GM12865 (cell line): ENCODE results near the gene ZMYND10.

Source experiments
- DNase-seq: peaks from one replicate; pipeline ENCODE4 v3.0.0; 2010; ENCODE audit warnings: low read depth
- H3K4me3 ChIP-seq: 2 replicates; pipeline ENCODE4 v1.5.1; 2011; ENCODE audit warnings: mild to moderate bottlenecking, low read depth, low read length, control low read depth
- TF ChIP-seq, protein P1 (sequence below): IDR thresholded peaks from 2 replicates; pipeline ENCODE4 v1.5.1; 2011; ENCODE audit warnings: low read length, control low read depth, low read depth, inconsistent platforms; ENCODE audit not compliant: insufficient read depth; ENCODE audit errors: missing control alignments

Gene ZMYND10

DNA sequence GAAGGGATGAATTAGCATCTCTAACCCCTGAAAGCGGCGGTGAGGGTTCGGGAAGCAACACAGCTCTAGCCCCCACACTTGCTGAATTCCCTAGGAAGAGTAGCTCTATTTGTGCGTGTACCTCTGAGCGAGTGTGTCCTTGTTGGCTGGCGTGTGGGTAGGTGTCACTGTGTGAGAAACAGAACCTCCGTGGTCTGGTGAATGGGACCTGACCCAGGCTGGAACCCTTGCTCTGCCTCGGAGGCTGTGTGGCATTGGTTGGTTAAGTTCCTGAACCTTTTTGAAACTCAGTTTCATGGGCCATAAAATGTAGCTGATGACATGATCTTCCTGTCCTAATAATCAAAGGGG lies 14.2 kb upstream of the ZMYND10 start:
- TF ChIP-seq, protein P1, sequence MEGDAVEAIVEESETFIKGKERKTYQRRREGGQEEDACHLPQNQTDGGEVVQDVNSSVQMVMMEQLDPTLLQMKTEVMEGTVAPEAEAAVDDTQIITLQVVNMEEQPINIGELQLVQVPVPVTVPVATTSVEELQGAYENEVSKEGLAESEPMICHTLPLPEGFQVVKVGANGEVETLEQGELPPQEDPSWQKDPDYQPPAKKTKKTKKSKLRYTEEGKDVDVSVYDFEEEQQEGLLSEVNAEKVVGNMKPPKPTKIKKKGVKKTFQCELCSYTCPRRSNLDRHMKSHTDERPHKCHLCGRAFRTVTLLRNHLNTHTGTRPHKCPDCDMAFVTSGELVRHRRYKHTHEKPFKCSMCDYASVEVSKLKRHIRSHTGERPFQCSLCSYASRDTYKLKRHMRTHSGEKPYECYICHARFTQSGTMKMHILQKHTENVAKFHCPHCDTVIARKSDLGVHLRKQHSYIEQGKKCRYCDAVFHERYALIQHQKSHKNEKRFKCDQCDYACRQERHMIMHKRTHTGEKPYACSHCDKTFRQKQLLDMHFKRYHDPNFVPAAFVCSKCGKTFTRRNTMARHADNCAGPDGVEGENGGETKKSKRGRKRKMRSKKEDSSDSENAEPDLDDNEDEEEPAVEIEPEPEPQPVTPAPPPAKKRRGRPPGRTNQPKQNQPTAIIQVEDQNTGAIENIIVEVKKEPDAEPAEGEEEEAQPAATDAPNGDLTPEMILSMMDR: no peak
- peak overlapping the region; percentile 40 for H3K4me3 ChIP-seq

DNA sequence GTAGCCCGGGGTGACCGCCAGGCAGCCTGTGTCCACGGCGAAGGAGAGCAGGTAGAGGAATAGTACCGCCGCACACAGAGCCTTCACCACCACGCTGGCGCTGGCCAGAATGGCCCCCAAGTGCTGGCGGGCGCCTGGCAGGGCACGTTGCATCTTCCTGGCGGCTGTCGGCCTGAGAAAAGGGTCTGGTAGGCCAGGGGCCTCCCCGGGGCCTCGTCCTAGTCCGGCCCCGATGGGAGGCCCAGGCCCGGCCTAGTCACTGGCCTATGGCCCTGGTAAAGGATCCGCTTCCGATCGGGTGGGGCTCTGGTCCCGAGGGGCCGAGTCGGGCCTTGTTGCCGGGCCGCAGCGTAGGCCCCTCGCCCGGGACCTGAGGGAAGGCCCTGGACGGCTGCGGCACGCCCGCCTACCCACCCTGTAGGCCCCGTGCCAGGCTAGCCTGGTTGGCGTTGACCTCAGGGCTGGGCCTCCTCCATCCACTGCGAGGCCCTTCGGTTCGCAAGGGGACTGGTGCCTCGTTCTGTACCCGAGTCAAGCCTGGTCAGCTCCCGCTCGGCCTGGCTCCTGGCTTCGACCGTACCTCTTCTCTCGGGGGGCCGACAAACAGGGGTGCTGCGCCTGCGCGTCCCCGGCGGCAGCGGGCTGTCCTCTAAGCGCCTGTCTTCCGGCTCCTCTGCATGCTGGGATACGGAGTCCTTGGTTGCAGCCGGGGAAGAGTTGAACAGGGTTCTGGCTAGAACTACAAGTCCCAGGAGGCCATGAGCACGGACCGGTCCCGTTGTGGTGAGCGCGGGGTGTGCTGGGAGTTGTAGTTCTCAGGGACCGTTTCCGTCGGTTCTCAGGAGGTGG lies 13.6 kb upstream of the ZMYND10 start, which contains the start of gene TMEM115:
Gene TMEM115 (minus strand): TSS at position 611 of the 849 bp plus-strand sequence. CDS start 458 bp downstream, at position 153.
- TF ChIP-seq, protein P1: no peak
- DNase-seq: peak; percentile 98
- peak within 1 kb of the TSS; percentile 79 for H3K4me3 ChIP-seq

More for the DNA sequence above, 14.2 kb upstream of the ZMYND10 start:
- no peak for DNase-seq

DNA sequence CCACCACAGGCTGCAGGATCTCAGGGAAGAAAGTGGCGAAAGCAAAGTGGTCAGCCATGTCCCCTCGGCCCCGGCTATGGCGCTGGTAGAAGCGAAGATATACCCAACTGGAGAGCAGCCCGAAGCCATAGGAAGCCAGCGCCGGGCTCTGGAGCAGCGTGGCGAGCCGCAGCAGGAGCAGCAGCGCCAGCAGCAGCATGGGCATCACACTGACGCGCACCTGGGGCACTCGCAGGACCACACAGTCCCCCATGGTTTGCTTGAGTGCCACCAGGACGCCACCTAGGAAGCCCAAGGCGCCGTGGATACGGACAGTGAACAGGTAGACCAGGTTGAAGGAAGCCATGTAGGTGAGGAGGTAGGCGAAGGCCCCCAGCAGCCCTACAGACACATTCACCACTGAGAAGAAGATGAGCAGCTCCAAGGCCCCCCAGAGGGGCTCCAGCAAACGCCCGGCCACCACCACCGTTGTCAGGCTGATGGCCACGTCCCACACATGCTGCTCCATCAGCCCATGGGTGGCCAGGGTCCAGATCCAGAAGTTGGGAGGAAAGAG lies 12.9 kb upstream of the ZMYND10 start:
- no peak for DNase-seq
- peak overlapping the region; percentile 79 for H3K4me3 ChIP-seq
- TF ChIP-seq, protein P1: no peak

DNA sequence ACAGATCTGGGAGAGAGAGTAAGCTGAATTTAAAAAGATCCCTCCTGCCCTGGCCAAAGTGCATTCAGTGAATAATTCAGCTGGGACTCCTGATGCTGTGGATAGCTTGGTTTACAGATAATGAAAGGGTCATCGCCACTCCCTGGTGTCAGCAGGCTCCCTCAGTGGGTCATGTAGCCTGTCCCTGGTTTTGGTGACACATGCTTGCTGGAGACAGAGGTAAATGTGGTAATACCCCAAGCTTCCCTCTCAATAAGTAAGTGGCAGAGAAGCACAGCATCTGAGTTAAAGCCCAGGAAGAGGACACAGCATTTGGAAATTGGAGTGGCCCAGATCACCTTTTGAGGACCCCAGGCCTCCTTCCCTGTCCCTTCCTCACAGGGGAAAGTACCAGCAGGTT lies 11.9 kb upstream of the ZMYND10 start:
- TF ChIP-seq, protein P1: no peak
- peak overlapping the region; percentile 79 for H3K4me3 ChIP-seq
- DNase-seq: no peak

DNA sequence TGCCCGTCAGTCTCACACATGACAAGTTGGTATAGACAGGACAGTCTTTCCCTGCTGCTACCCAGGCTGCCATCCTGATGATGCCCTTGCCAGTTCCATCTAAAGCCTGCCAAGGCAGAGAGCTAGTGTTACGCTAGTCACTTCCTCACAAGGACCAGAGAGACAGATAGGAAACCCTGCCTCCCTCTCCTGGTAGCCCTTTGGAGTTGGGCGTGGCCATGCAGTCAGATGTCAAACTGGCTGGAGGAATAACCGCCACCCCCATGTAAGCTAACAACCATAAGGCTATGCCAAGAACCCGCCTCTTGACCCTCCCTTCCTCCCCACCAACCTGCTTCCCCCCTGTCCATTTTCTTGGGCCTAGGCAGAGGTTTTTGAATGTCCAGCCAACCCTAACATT lies 11.0 kb upstream of the ZMYND10 start:
- DNase-seq: no peak
- H3K4me3 ChIP-seq: no peak overlapping the region
- TF ChIP-seq, protein P1: no peak

DNA sequence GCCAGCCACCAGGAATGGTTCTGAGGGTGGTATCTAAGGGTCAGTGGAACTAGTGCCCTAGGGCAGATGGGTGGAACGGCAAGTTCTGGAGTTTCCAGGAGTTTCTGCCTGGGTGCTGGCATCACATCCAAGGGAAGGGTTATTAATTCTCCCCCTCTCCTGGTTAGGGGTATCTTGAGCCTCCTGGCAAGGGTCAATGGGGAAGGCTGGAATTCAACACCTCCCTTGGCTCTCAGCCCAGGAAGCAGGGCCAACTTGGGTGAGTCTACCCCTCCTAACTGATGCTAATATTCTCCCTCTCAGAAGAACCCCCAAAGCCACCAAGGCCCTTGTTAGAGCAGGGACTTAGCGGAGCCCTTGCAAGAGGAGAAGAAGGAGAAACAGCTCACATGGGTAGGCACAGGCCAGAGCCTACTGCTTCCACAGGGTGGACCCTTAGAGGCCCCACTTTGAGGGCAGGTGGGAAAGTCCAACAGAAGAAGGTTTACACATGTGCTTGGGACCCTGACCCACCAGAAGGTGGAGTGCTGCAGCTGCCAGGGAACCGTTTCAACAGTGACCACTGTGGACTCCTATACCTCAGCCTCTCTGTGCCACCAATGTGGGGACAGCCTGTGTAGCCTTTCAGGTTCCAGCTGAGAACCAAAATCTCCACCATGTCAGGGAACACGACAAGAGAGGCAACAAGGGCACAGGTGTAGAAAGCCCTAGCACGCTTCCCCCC lies 10.5 kb upstream of the ZMYND10 start:
- H3K4me3 ChIP-seq: no peak overlapping the region
- no peak for DNase-seq
- TF ChIP-seq, protein P1: no peak
